SH-SY5Y (cell line): ENCODE results near the gene RBMS3.

ENCODE experiments used
- GATA2 ChIP-seq: IDR thresholded peaks from 2 replicates; pipeline ENCODE4 v1.6.1; 2011; ENCODE audit warnings: mild to moderate bottlenecking, low read depth, low read length
- GATA3 ChIP-seq: IDR thresholded peaks from 2 replicates; pipeline ENCODE4 v1.6.1; 2011; ENCODE audit warnings: low read depth, mild to moderate bottlenecking, low read length, moderate library complexity

DNA sequence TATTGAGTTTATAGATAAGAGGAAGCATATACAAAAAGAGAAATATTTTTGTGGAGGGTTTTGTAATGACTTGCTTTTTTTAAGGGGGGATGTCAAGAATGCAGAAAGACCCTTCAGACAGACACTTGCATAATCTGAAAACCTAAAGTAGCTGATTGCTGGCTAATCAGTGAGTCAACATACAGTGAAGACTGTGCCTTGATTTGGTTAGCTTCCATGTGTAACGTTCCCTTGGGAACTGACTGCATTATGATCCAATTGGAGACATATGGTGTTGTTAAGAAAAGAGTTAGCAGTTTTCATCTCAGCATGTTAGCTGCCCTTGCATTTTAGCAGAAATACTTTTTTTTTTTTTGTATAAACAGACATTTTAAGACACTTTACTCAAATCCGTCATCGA is 483.2 kb downstream of the RBMS3 start:
- TF ChIP-seq GATA2: no peak
- TF ChIP-seq GATA3: no peak
